Measurements from ENCODE around the gene ZNF594.
A peak's percentile ranks its signal among the peaks of the same experiment; 100 is the strongest.
"Not testable (repeated sequence)": the region's sequence is repeated elsewhere in the genome, so short reads cannot be mapped to it uniquely, and the experiment has no call there.

The ZNF594 gene

GRCh38 chr17:5201011-5201410 lies 9.3 kb upstream of the ZNF594 start:
- no peak for DNase-seq (ENCODE audit: low spot score)

GRCh38 chr17:5200360-5200759 lies 8.7 kb upstream of the ZNF594 start:
- DNase-seq (ENCODE audit: low spot score), result no peak

GRCh38 chr17:5198472-5198871 lies 6.8 kb upstream of the ZNF594 start:
- peak; percentile 38 for DNase-seq (ENCODE audit: low spot score)

GRCh38 chr17:5194346-5194745 lies 2.7 kb upstream of the ZNF594 start:
- DNase-seq (ENCODE audit: low spot score), result no peak

- DNase-seq (ENCODE audit: low spot score), result no peak
Measured at GRCh38 chr17:5184288-5184687, 7.4 kb downstream of the ZNF594 start.

- no peak for DNase-seq (ENCODE audit: low spot score)
Measured at GRCh38 chr17:5183410-5183793, 8.3 kb downstream of the ZNF594 start.

GRCh38 chr17:5182597-5183409 lies 8.9 kb downstream of the ZNF594 start:
- DNase-seq (ENCODE audit: low spot score), result no peak

GRCh38 chr17:5181509-5182305 lies 10.0 kb downstream of the ZNF594 start:
- no peak for DNase-seq (ENCODE audit: low spot score)

- no peak for DNase-seq (ENCODE audit: low spot score)
Measured at GRCh38 chr17:5179003-5179402, 12.7 kb downstream of the ZNF594 start.

GRCh38 chr17:5175027-5175426 lies 16.6 kb downstream of the ZNF594 start:
- not testable (repeated sequence) for DNase-seq (ENCODE audit: low spot score)

- not testable (repeated sequence) for DNase-seq (ENCODE audit: low spot score)
Measured at GRCh38 chr17:5165791-5166564, 25.7 kb downstream of the ZNF594 start.

- DNase-seq (ENCODE audit: low spot score), result no peak
Measured at GRCh38 chr17:5164436-5164835, 27.2 kb downstream of the ZNF594 start.

- not testable (repeated sequence) for DNase-seq (ENCODE audit: low spot score)
Measured at GRCh38 chr17:5161793-5162192, 29.9 kb downstream of the ZNF594 start.

GRCh38 chr17:5160702-5161101 lies 31.0 kb downstream of the ZNF594 start:
- not testable (repeated sequence) for DNase-seq (ENCODE audit: low spot score)

GRCh38 chr17:5146122-5146521 lies 45.5 kb downstream of the ZNF594 start:
- DNase-seq (ENCODE audit: low spot score), result not testable (repeated sequence)

- DNase-seq (ENCODE audit: low spot score), result not testable (repeated sequence)
Measured at GRCh38 chr17:5142877-5143276, 48.8 kb downstream of the ZNF594 start.

- no peak for DNase-seq (ENCODE audit: low spot score)
Measured at GRCh38 chr17:5139458-5139732, 52.3 kb downstream of the ZNF594 start.

GRCh38 chr17:5138616-5139457 lies 52.8 kb downstream of the ZNF594 start:
- DNase-seq (ENCODE audit: low spot score), result no peak

GRCh38 chr17:5138198-5138544 lies 53.5 kb downstream of the ZNF594 start:
- not testable (repeated sequence) for DNase-seq (ENCODE audit: low spot score)

- not testable (repeated sequence) for DNase-seq (ENCODE audit: low spot score)
Measured at GRCh38 chr17:5137511-5138197, 54.0 kb downstream of the ZNF594 start.

All from NAMALWA (cell line).